CD4-positive, alpha-beta T cell treated with Interferon gamma for 1 hour (primary cell): Measurements from ENCODE around the gene KIF26B.
"Not testable (repeated sequence)": the region's sequence is repeated elsewhere in the genome, so short reads cannot be mapped to it uniquely, and the experiment has no call there.

ENCODE experiments used
- DNase-seq: peaks from one replicate; pipeline ENCODE4 v3.0.0-alpha.2; 2020

The KIF26B gene

GRCh38 chr1:245717611-245718010, 562.8 kb downstream of the KIF26B start:
- no peak for DNase-seq

GRCh38 chr1:245718123-245718522, 563.3 kb downstream of the KIF26B start:
- no peak for DNase-seq

GRCh38 chr1:245718951-245719350, 564.2 kb downstream of the KIF26B start:
- DNase-seq, result no peak

- no peak for DNase-seq
Measured at GRCh38 chr1:245721488-245721887, 566.7 kb downstream of the KIF26B start.

- not testable (repeated sequence) for DNase-seq
Measured at GRCh38 chr1:245728035-245728434, 573.2 kb downstream of the KIF26B start.

GRCh38 chr1:245730801-245731200, 576.0 kb downstream of the KIF26B start:
- no peak for DNase-seq

GRCh38 chr1:245740336-245740735, 585.6 kb downstream of the KIF26B start:
- DNase-seq, result not testable (repeated sequence)

GRCh38 chr1:245742896-245743295, 588.1 kb downstream of the KIF26B start:
- DNase-seq, result no peak

GRCh38 chr1:245748240-245748639, 593.5 kb downstream of the KIF26B start:
- DNase-seq, result no peak

- no peak for DNase-seq
Measured at GRCh38 chr1:245748646-245749045, 593.9 kb downstream of the KIF26B start.

GRCh38 chr1:245749053-245749452, 594.3 kb downstream of the KIF26B start:
- DNase-seq, result no peak

- DNase-seq, result no peak
Measured at GRCh38 chr1:245750261-245750660, 595.5 kb downstream of the KIF26B start.

- DNase-seq, result no peak
Measured at GRCh38 chr1:245751116-245751515, 596.3 kb downstream of the KIF26B start.

- DNase-seq, result no peak
Measured at GRCh38 chr1:245751726-245752470, 597.1 kb downstream of the KIF26B start.

- DNase-seq, result no peak
Measured at GRCh38 chr1:245752561-245752960, 597.8 kb downstream of the KIF26B start.

- no peak for DNase-seq
Measured at GRCh38 chr1:245753807-245754206, 599.0 kb downstream of the KIF26B start.

GRCh38 chr1:245754463-245754961, 599.7 kb downstream of the KIF26B start:
- no peak for DNase-seq
